ENCODE data around the gene ASIC1.

DNA sequence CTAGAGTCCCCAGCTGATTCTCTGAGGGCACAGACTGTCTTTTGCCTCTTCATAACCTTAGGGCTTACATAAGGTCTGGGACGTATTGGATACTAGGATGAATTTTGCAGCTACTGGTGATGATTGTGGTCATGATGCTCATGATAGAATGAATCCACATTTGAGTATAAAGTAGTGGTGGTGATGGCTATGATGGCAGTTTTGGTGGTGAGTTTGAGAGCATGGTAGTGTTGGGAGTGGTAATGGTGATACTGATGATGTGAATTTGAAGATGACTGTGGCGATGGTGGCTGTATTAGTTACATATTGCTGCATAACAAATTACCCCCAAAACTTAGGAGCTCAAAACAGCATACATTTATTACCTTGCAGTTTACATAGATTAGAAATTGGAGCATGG, 14.1 kb upstream of the ASIC1 start:
- TF ChIP-seq CTCF (conservative IDR thresholded peaks at IDR 0.05; ENCODE audit: low read length): no peak
- no peak for TF ChIP-seq EZH2phosphoT487 (IDR thresholded peaks at IDR 0.05; ENCODE audit: borderline replicate concordance)
